OCI-LY1 (cell line): ENCODE measurements around the gene UBAP1L.

Experiments
- H2AFZ ChIP-seq: fragments of 200-600 bp; sonication (generic), shearing (Covaris generic); 2 replicates; pipeline ENCODE4 v1.6.0; 2014; ENCODE audit warnings: antibody characterized with exemption, mild to moderate bottlenecking, low read length
- H3F3A ChIP-seq: fragments of 200-600 bp; sonication (generic), shearing (Covaris generic); 2 replicates; pipeline ENCODE4 v1.6.0; 2014; ENCODE audit warnings: mild to moderate bottlenecking, antibody characterized with exemption, low read length, moderate library complexity; ENCODE audit not compliant: insufficient read depth
- H3K27ac ChIP-seq: fragments of 200-600 bp; sonication (generic); 2 replicates; pipeline ENCODE4 v1.5.1; 2014; ENCODE audit warnings: low read length, mixed run types, mild to moderate bottlenecking, low read depth; ENCODE audit not compliant: poor library complexity, severe bottlenecking
- H3K27me3 ChIP-seq: fragments of 200-600 bp; sonication (generic); 2 replicates; pipeline ENCODE4 v1.6.0; 2014; ENCODE audit warnings: antibody characterized with exemption, mild to moderate bottlenecking, low read length, moderate library complexity; ENCODE audit not compliant: insufficient read depth
- H3K36me3 ChIP-seq: fragments of 200-600 bp; sonication (generic); 2 replicates; pipeline ENCODE4 v1.6.1; 2014; ENCODE audit warnings: mild to moderate bottlenecking, antibody characterized with exemption, low read length, moderate library complexity, mixed read lengths; ENCODE audit not compliant: insufficient read depth
- H3K4me1 ChIP-seq: fragments of 200-600 bp; sonication (generic); 2 replicates; pipeline ENCODE4 v1.5.1; 2014; ENCODE audit warnings: mild to moderate bottlenecking, low read length, moderate library complexity; ENCODE audit not compliant: insufficient read depth, severe bottlenecking
- H3K4me2 ChIP-seq: fragments of 200-600 bp; sonication (generic), shearing (Covaris generic); 2 replicates; pipeline ENCODE4 v1.6.1; 2014; ENCODE audit warnings: low read length
- H3K4me3 ChIP-seq: fragments of 200-600 bp; sonication (generic); 2 replicates; pipeline ENCODE4 v1.5.1; 2014; ENCODE audit warnings: low read length, low read depth, mild to moderate bottlenecking, mixed read lengths; ENCODE audit not compliant: poor library complexity, severe bottlenecking
- H3K79me2 ChIP-seq: fragments of 200-600 bp; shearing (Covaris generic); 2 replicates; pipeline ENCODE4 v1.6.1; 2016; ENCODE audit warnings: mixed run types, low read length, mixed read lengths; ENCODE audit not compliant: insufficient read depth
- H3K9ac ChIP-seq: fragments of 200-600 bp; sonication (generic), shearing (Covaris generic); 2 replicates; pipeline ENCODE4 v1.6.1; 2014; ENCODE audit warnings: mild to moderate bottlenecking, low read length, mixed read lengths
- H3K9me2 ChIP-seq: fragments of 200-600 bp; sonication (generic), shearing (Covaris generic); 2 replicates; pipeline ENCODE4 v1.6.1; 2014; ENCODE audit warnings: low read depth, mild to moderate bottlenecking, low read length, mixed read lengths
- H3K9me3 ChIP-seq: fragments of 200-600 bp; shearing (Covaris generic); 2 replicates; pipeline ENCODE4 v1.6.1; 2014; ENCODE audit warnings: low read length, mixed read lengths
- H4K20me1 ChIP-seq: fragments of 200-600 bp; sonication (generic), shearing (Covaris generic); 2 replicates; pipeline ENCODE4 v1.6.0; 2016; ENCODE audit warnings: mild to moderate bottlenecking, low read length; ENCODE audit not compliant: insufficient read depth
- EZH2 ChIP-seq: fragments of 200-600 bp; sonication (generic), shearing (Covaris generic); IDR thresholded peaks from 2 replicates; pipeline ENCODE4 v1.8.0; 2017; ENCODE audit warnings: borderline replicate concordance, mixed run types, mild to moderate bottlenecking, antibody characterized with exemption, low read length, moderate library complexity, mixed read lengths
- TF ChIP-seq, protein P1 (sequence below): fragments of 200-600 bp; sonication (generic), shearing (Covaris generic); IDR thresholded peaks from 2 replicates; pipeline ENCODE4 v1.5.1; 2017; ENCODE audit warnings: mild to moderate bottlenecking, antibody characterized with exemption, low read length, moderate library complexity, mixed read lengths

Gene UBAP1L

DNA sequence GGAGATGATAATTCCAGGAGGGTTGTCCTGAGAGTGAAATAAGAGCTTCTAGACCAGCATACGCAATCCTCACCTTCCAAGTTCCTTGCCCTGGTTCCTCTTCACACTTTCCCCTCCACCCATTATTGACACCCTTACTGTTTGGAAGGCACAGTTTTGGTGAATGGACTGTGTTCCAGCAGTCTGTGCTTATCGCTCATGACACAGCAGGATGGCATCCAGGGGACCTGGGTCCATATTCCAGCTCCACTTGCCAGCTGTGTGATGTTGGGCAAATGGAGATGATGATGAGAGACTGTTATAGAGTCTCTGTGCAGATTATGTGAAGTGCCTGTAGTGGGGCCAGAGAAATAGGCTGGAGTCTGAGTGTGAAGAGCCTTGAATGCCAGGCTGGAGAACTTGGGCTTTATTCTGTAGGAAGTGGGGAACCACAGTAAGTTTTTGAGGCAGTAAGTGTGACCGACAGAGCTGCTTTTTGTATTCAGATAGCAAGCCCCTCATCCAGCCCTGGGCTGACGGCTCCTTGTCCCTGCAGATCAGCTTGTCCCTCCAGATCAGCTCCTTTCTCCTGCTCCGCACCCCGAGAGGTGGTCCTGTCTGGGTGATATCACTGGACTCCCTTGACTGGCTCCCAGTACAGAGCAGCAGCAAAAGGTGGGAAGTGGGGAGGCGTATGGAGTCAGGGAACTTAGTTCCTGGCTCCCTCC lies 30.3 kb downstream of the UBAP1L start:
- Histone ChIP-seq H3K4me3 (no peak overlapping the region), H2AFZ (no peak overlapping the region), H3K9me2 (no peaks in the 10 kb centered on the region), H3F3A (no peaks in the 10 kb centered on the region), H4K20me1 (no peaks in the 10 kb centered on the region), H3K9me3 (no peaks in the 10 kb centered on the region), H3K4me1 (no peaks in the 10 kb centered on the region), H3K9ac (no peak overlapping the region), H3K27ac (no peak overlapping the region), H3K4me2 (no peak overlapping the region), H3K36me3 (no peaks in the 10 kb centered on the region), H3K27me3 (no peaks in the 10 kb centered on the region), H3K79me2 (no peaks in the 10 kb centered on the region)
- TF ChIP-seq, protein P1, sequence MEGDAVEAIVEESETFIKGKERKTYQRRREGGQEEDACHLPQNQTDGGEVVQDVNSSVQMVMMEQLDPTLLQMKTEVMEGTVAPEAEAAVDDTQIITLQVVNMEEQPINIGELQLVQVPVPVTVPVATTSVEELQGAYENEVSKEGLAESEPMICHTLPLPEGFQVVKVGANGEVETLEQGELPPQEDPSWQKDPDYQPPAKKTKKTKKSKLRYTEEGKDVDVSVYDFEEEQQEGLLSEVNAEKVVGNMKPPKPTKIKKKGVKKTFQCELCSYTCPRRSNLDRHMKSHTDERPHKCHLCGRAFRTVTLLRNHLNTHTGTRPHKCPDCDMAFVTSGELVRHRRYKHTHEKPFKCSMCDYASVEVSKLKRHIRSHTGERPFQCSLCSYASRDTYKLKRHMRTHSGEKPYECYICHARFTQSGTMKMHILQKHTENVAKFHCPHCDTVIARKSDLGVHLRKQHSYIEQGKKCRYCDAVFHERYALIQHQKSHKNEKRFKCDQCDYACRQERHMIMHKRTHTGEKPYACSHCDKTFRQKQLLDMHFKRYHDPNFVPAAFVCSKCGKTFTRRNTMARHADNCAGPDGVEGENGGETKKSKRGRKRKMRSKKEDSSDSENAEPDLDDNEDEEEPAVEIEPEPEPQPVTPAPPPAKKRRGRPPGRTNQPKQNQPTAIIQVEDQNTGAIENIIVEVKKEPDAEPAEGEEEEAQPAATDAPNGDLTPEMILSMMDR = no peak
- no peak for TF ChIP-seq EZH2

DNA sequence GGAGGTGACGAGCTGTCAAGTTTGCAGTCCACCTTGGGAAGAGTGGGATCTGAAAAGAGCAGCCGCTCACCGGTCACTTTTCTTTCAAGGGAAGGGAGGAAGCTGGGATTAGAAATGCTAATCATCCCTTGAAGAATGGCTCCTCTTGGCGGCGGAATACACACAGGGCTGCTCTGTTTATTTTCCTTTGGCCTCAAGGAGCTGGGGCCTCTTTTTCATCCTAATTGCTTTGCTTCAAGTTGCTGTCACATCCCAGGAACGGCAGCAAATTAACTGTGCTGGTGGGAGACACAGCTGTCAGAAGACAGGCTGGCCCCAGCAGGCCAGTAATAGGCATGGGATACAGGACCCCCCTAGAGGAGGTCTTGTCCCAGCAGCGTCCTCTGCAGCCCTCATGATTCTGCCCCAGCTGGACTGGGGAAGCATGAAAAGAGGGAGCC lies 31.7 kb downstream of the UBAP1L start:
- Histone ChIP-seq H3K4me3 (no peak overlapping the region), H3K9me2 (no peaks in the 10 kb centered on the region), H3K27ac (no peak overlapping the region)

DNA sequence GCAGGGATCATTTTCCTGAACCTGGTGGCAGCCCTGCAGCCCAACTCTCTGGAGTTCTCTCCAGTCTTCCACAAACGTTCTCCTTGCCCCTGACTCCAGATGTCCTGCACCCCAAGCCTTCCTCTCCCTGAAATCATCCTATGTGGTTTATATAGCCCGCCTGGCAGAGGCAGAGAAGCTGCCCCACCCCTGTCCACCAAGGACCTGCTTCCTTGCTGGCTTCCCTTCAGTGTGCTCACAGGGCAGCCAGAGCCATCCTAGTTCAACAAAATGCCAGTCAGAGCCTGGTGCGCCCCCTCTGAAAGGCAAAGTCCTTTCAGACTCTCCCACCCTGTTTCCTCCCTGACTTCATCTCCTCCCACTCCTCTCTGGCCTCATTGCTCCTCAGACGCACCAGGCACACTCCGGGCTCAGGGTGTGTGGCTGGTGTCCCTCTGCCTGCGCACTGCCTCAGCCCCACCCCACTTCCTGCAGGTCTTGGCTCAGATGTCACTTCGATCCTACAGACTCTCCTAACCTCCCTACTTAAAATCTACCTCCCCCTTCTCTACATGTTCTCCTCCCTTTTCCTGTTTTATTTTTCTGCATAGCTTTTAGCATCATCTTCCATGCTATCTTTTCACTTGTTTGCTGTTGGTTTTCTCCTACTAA lies 32.6 kb downstream of the UBAP1L start:
- Histone ChIP-seq H4K20me1 (no peaks in the 10 kb centered on the region), H3K27ac (no peak overlapping the region), H3K27me3 (no peaks in the 10 kb centered on the region), H3K4me1 (no peaks in the 10 kb centered on the region), H3K4me2 (no peak overlapping the region), H3K79me2 (no peaks in the 10 kb centered on the region), H3K9me3 (no peaks in the 10 kb centered on the region), H3K4me3 (no peak overlapping the region), H3F3A (no peaks in the 10 kb centered on the region), H2AFZ (no peak overlapping the region), H3K9me2 (no peaks in the 10 kb centered on the region), H3K9ac (no peak overlapping the region), H3K36me3 (no peaks in the 10 kb centered on the region)
- TF ChIP-seq, protein P1 = no peak
- no peak for TF ChIP-seq EZH2

More for the DNA sequence above, 31.7 kb downstream of the UBAP1L start:
- H3K4me2 ChIP-seq = no peak overlapping the region
- no peak overlapping the region for H3K9ac ChIP-seq
- H3K79me2 ChIP-seq = no peaks in the 10 kb centered on the region
- no peak overlapping the region for H2AFZ ChIP-seq
- TF ChIP-seq, protein P1 = no peak
- no peak for TF ChIP-seq EZH2
- H3K27me3 ChIP-seq = no peaks in the 10 kb centered on the region
- H3F3A ChIP-seq = no peaks in the 10 kb centered on the region
- no peaks in the 10 kb centered on the region for H3K36me3 ChIP-seq
- no peaks in the 10 kb centered on the region for H3K4me1 ChIP-seq
- no peaks in the 10 kb centered on the region for H3K9me3 ChIP-seq
- no peaks in the 10 kb centered on the region for H4K20me1 ChIP-seq
